HG02763 (cell line): ENCODE measurements around the gene MEI4.
"Not testable (repeated sequence)": the region's sequence is repeated elsewhere in the genome, so short reads cannot be mapped to it uniquely, and the experiment has no call there.

Source experiments
- ATAC-seq: cut with Tn5 transposase; IDR thresholded peaks from one replicate; pipeline ENCODE4 v1.9.1; 2021; ENCODE audit warnings: mild to moderate bottlenecking, moderate library complexity; ENCODE audit not compliant: unreplicated experiment

Gene MEI4

DNA sequence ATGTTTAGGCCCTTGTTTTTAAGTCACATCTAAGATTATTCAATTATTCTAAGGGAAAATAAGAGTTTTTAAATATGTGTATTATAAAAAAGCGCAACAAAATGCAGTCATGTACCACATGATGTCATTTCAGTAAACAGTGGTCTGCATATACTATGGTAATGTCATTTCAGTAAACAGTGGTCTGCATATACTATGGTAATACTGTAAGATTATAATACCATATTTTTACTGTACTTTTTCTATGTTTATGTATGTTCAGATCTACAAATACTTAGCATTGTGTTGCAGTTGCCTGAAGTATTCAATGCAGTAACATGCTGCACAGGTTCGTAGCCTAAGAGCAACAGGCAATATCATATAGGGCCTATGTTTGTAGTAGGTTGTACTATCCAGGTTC, 21.4 kb downstream of the MEI4 start:
- no peak for ATAC-seq

DNA sequence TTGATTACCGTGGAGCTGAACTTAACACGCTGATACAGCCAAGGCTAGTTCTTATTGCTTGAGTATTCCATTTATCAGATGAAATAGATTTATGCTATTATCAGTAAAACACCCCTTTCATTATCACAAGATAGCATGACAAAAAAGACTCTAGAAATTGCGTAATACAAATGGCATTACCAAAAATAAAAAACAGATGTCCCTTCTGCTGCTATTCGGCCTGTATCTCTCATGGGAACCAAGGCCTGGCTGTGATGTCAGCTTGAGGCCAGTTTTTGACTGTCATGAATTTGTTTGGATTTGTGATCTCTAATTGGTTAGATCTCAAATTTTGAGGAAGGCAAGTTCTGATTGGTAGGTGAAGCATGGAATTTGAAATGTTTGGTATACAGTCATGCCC, 25.2 kb downstream of the MEI4 start:
- no peak for ATAC-seq

DNA sequence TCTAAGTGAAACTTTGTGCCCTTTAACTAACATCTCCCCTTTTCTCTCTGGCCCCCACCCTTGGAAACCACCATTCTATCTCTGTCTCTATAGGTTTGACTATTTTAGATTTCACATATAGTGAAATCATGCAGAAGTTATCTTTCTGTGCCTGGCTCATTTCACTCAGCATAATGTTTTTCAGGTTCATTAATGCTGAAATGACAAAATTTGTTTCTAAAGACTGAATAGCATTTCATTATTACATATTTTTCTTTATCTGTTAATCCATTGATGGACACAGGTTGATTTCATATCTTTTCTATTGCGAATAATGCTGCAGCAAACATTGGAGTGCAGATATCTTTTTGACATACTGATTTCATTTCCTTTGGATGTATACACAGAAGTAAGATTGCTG, 30.7 kb downstream of the MEI4 start:
- no peak for ATAC-seq

DNA sequence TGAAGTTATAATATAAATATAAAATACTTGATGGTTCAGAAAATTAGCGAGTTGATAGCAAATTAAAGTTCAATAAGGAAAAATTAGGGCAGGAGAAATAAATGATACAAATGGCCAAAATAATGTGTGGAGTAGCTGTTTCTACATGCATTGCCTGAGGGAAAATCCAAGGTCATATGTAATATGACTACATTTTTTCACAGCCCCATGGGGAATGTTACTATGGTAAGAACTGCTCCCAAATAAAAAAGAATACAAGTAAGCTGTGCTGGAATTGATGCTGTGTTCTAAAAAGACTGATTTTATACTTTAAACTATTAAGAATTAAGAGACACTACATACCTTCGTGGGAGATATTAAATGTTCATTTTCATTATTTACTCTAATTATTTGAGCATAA, 34.1 kb downstream of the MEI4 start:
- ATAC-seq, result no peak

DNA sequence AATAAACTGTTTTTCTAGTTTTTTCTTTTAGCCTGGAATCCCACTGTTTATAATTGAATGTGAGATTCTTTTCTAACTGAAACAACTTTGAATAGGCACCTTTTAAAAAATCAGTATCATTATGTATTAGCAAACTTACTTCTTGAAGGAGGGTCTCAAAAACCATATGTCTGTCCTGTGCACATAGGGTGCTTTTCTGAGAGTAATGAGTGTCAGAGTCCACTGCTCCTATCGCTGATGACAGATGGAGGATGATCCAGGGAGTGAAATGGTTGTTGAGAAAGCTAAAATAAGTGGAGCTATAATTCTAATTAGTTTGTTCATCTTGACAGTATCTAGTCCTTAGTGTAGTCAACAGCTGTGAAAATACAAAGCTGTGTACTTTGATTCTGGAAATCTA, 35.8 kb downstream of the MEI4 start:
- no peak for ATAC-seq

DNA sequence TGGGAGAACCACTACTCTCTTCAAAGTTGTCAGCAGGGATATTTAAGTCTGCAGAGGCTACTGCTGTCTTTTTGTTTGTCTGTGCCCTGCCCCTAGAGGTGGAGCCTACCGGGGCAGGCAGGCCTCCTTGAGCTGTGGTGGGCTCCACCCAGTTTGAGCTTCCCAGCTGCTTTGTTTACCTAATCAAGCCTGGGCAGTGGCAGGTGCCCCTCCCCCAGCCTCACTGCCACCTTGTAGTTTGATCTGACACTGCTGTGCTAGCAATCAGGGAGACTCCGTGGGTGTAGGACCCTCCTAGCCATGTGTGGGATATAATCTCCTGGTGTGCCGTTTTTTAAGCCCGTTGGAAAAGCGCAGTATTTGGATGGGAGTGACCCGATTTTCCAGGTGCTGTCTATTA, 47.3 kb downstream of the MEI4 start:
- not testable (repeated sequence) for ATAC-seq

DNA sequence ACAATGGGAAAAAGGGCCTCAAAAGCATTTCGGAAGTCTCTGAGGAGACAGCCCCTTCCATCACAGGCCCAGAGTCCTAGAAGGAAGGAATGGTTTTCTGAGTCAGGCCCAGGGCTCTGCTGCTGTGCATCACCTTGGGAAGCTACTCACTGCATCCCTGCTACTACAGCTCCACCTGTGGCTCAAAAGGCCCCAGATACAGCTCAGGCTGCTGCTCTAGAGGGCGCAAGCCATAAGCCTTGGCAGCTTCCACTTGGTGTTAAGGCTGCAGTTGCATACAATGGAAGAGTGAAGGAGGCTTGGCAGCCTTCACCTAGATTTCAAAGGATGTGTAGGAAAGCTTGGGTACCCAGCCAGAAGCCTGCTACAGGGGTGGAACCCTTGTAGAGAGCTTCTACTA, 54.8 kb downstream of the MEI4 start:
- no peak for ATAC-seq

DNA sequence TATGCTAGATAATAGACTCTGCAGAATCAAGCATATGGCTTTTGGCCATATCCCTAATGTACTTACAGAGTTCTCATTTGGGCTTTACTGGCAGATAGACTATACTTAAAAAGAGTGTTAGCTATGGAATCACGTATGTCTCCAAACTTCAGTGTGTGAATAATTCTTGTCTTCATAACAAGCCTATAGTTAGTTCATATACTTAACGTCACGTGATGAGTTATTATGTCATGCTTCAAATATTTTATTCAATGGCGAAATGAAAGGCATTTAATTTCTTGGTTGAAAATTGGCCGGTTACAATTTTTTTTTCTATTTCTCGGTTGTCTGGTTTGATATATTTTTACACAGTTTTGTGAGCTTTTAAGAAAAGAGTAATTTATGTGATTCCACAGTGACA, 62.7 kb downstream of the MEI4 start:
- ATAC-seq, result no peak

DNA sequence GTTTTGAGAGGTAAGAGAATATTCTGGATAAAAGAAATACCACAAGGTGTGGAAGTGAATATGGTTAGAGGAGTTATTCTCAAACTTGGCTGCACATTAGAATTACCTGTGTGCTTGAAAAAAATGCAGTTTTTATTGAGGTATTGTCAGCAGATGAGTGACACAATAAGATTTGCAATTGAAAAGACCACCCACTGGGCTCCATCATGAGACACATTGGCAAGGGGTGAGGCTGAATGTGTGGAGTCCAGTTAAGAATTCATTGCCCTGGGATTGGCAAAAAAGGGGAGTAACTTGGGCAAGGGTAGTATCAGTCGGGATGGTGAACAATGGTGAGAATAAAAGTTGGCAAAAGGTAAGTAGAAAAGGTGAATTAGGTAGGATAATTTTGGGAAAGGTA, 63.5 kb downstream of the MEI4 start:
- ATAC-seq, result no peak

DNA sequence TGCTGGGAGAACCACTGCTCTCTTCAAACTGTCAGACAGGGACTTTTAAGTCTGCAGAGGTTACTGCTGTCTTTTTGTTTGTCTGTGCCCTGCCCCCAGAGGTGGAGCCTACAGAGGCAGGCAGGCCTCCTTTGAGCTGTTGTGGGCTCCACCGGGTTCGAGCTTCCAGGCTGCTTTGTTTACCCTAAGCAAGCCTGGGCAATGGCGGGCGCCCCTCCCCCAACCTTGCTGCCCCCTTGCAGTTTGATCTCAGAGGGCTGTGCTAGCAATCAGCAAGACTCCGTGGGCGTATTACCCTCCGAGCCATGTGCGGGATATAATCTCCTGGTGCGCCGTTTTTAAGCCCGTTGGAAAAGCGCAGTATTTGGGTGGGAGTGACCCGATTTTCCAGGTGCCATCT, 83.2 kb downstream of the MEI4 start:
- ATAC-seq, result not testable (repeated sequence)

DNA sequence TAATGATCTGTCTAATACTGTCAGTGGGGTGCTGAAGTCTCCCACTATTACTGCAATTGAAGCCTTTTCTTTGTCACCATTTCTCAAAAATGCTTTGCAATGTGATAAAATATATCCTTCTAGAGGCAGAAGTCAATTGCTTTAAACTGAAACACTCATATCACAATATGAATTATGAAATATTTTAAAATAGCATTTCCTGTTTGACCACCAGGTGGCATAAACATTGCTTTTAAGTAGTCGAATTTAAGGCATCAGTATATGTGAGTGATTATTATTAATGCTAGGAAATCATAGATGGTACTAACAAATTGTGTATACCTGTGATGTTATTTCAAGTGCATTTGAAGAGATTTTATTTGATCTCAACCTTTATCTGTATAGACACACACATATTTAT, 87.5 kb downstream of the MEI4 start:
- no peak for ATAC-seq

DNA sequence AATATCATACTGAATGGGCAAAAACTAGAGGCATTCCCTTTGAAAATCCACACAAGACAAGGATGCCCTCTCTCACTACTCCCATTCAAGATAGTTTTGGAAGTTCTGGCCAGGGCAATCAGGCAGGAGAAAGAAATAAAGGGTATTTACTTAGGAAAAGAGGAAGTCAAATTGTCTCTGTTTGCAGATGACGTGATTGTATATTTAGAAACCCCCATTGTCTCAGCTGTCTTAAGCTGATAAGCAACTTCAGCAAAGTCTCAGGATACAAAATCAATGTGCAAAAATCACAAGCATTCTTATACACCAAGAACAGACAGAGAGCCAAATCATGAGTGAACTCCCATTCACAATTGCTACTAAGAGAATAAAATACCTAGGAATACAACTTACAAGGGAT, 99.3 kb downstream of the MEI4 start:
- not testable (repeated sequence) for ATAC-seq

DNA sequence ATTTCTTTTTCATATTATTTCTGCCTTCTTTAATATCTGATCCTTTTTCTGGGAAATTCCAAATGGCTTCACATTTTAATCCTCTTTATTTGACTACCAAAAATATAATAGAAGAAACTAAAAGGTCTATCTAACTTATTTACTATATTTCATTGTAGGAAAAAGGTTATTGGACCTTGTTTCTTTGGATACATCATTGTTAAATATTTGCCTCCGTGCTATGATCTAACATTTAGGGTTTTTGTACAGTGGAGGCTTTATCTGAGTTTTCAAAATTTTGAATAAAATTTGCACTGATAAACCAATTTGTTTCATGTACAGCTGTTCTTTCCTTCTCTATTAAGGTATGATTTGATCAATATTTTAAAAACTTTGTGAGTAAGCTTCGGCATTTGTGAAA, 109.5 kb downstream of the MEI4 start:
- no peak for ATAC-seq

DNA sequence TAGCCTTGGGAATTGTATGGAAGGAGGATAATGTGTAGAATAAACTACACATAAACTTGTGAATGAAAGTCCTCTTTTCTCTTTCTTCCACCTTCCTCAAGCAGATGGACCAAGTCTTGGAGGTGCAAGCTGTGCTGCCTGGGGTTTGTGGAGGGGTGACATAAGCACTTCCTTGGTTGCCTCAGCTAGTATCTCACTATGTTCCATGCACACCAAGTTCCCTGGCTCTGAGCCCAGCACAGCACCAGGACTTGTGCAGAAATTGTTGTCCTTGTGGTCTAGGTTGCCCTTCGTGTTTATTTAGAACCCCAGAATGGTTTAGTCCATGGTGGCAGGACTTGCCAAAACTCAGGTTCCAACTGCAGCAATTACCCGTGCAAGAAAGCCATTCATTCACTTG, 110.3 kb downstream of the MEI4 start:
- ATAC-seq, result no peak

DNA sequence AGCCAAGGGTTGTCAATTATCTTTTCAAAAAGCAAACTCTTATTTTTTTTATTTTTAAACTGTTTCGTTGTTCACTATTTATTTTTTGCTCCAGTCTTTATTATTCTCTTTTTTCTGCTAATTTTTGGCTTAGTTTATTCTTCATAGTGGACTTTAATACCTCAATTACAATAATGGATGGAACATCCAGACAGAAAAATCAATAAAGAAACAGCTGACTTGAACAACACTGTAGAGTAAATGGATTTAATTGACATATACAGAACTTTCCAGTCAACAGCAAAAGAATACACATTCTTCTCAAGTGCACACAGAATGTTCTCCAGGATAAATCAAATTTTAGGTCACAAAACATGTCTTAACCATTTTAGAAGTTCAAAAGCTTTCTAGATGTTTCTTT, 111.5 kb downstream of the MEI4 start:
- no peak for ATAC-seq

DNA sequence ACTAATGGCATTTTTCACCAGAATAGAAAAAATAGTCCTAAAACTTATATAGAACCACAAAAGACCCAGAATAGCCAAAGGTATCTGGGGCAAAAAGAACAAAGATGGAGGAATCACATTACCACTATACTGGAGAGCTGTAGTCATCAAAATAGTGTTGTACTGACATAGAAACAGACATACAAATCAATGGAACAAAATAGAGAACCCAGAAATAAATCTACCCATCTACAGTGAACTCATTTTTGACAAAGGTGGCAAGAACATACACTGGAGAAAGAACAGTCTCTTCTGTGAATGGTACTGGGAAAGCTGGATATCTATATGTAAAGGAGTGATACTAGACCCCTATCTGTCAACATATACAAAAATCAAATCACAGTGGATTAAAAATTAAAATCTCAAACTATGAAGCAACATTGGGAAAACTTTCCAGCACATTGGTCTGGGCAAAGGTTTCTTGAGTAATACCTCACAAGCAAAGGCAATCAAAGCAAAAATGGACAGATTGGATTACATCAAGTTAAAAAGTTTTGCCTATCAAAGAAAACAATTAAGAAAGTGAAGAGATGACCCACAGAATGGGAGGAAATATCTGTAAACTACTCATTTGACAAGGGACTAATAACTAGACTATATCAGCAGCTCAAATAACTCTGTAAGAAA, 120.5 kb downstream of the MEI4 start:
- no peak for ATAC-seq

DNA sequence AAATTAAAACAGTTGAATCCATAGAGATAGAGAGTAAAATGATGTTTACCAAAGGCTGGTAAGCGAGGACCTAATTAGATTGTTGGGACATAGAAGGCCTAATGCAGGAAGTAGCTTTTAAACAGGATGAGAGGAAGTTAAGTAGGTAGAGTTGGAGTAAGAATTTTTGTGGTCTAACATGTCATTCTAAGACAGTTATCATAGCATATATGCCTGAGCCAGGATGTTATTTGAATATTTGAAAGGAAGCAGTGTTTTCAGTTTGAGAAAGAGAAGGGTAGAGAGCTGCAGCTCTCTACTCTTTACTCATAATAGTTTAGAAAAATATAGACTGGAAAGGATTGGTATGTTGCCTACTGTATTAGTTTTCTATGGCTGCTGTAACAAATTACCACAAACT, 121.6 kb downstream of the MEI4 start:
- no peak for ATAC-seq

DNA sequence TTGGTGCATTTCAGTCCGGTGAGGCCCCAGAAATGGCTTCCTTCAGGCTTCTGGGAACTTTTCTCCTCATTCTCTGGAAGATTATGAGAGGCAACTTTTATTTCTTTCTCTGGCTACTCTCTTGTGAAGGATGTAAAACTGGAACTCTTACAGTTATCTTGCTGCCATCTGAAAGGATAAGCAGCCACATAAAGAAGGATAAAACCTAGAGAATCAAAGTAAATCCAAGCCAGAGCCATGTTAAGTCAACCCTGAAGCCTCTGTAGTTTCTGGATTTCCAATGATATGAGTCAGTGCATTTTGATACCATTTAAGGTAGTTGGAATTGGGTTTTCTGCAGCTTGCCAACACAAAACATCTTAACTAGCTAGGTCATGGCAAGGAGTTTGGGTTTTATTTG, 123.6 kb downstream of the MEI4 start:
- no peak for ATAC-seq

DNA sequence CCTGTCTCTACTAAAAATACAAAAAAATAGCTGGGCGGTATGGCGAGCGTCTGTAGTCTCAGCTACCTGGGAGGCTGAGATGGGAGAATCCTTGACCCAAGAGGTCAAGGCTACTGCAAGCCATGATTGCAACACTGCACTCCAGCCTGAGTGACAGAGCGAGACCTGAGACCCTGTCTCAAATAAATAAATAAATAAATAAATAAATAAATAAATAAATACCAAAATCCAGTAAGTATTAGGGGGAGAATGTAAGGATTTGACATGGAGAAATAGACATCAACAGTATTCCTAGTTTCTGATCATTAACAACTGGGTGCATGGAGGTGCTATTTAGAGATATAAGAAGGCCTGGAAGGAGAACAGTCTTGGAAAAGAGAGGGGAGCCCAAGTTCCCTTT, 125.7 kb downstream of the MEI4 start:
- ATAC-seq, result no peak

DNA sequence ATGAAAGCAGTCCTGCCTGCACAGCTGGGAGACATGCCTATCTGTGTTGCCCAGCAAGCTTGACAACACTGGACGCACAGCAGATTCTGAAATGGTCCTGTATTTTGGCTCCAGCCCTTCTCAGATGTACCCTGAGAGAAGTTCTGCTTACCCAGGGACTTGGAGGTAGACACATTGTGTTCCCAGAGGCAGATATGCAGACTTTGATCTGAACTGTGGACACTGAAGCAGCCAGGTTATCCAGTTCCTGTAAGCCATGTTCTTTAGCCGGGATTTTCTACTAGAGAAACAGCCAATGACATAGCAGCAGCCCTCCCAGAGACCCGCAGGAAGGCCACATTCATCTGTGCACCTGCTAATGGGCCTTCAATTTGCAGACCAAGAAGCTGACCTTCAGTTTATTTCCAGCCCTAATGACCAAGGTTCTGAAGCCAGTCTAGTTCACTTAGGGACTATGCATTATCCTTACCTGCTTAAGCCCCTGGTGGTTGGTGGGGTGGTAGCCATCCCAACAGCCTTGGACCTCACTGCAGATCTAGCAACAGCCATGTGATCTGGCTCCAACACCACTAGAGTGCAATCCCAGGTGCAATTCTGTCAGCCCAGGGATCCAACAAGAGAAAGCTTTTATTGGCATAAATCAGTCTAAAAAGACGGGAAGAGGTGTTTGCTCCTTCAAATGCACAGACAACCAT, 134.2 kb downstream of the MEI4 start:
- ATAC-seq, result no peak

DNA sequence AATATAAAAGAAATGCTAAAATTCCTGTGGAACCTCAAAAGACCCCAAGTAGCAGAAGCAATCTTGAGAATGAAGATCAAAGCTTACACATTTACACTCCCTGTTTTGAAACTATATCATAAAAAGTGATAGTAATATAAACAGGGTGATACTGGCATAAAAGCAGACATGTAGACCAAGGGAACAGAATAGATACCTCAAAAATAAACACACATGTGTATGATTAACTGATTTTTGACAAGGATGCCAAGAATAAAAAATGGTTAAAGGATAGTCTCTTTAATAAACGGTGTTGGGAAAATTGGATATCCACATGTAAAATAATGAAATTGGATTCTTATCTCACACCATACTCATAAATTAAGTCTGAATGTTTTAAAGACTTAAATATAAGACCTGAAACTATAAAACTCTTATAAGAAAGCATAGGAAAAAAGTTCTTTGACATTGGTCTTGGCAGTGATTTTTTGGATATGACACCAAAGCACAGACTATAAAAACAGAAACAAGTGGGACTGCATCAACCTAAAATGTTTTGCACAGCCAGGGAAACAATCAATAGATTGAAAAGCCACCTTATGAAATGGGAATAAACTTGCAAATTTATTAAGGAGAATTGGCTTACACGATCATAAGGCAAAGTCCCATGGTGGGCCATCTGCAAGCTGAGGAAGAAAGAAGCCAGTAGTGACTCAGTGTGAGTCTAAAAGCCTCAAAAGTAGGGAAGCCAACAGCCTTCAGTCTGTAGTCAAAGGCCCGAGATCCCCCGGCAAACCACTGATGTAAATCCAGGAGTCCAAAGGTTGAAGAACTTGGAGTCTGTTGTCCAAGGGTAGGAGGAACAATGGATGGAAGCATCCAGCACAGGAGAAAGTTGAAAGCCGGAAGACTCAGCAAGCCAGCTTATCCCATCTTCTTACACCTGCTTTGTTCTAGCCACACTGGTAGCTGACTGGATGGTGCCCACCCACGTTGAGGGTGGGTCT, 144.3 kb downstream of the MEI4 start:
- ATAC-seq, result no peak

DNA sequence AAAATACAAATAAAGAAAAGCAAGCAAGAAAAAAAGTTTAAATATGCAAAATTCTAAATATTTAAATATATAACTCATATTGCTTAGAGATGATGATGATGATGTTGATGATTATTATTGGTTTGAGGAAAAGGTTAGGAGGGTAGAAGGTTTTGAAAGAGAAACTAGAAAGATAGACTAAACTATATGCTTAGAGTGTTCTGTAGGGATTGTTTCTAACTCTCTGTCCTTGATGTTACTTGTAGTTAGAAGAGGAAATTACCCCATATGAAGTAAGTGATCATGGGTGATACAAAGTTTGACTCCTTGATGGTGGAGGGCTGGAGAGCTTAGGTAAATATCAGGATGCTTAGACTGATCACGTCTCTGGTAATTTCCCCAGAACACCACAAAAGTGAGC, 159.5 kb downstream of the MEI4 start:
- ATAC-seq, result no peak
